GM18511 (cell line): ENCODE data around the gene FEZF2.

ENCODE experiments used
- ATAC-seq: cut with Tn5 transposase; IDR thresholded peaks from one replicate; pipeline ENCODE4 v1.9.1; 2021; ENCODE audit warnings: mild to moderate bottlenecking, moderate library complexity; ENCODE audit not compliant: unreplicated experiment

FEZF2 gene

GRCh38 chr3:62373215-62373614, at the start of gene FEZF2:
Gene FEZF2, minus strand, starts transcription at chr3:62373550. Its CDS starts 682 bp downstream, at chr3:62372868.
- no peak for ATAC-seq

- ATAC-seq, result no peak
Observed at GRCh38 chr3:62421207-62421606, 47.9 kb upstream of the FEZF2 start.

GRCh38 chr3:62416144-62416543, 42.8 kb upstream of the FEZF2 start:
- no peak for ATAC-seq

GRCh38 chr3:62415312-62415801, 42.0 kb upstream of the FEZF2 start:
- ATAC-seq, result no peak

GRCh38 chr3:62414786-62415185, 41.4 kb upstream of the FEZF2 start:
- ATAC-seq, result no peak

- ATAC-seq, result no peak
Observed at GRCh38 chr3:62413687-62414086, 40.3 kb upstream of the FEZF2 start.

GRCh38 chr3:62406945-62407344, 33.6 kb upstream of the FEZF2 start:
- ATAC-seq, result no peak

- no peak for ATAC-seq
Observed at GRCh38 chr3:62405566-62405965, 32.2 kb upstream of the FEZF2 start.

GRCh38 chr3:62405135-62405534, 31.8 kb upstream of the FEZF2 start:
- ATAC-seq, result no peak

- no peak for ATAC-seq
Observed at GRCh38 chr3:62404321-62404720, 31.0 kb upstream of the FEZF2 start.

GRCh38 chr3:62403765-62404164, 30.4 kb upstream of the FEZF2 start:
- no peak for ATAC-seq

GRCh38 chr3:62392626-62393292, 19.4 kb upstream of the FEZF2 start:
- no peak for ATAC-seq

- ATAC-seq, result no peak
Observed at GRCh38 chr3:62387251-62387650, 13.9 kb upstream of the FEZF2 start.

GRCh38 chr3:62379321-62379798, 6.0 kb upstream of the FEZF2 start:
- ATAC-seq, result no peak

GRCh38 chr3:62378921-62379320, 5.6 kb upstream of the FEZF2 start:
- ATAC-seq, result no peak

- ATAC-seq, result no peak
Observed at GRCh38 chr3:62378311-62378789, 5.0 kb upstream of the FEZF2 start.

GRCh38 chr3:62376906-62377877, 3.8 kb upstream of the FEZF2 start:
- no peak for ATAC-seq

GRCh38 chr3:62376454-62376720, 3.0 kb upstream of the FEZF2 start:
- ATAC-seq, result no peak

- ATAC-seq, result no peak
Observed at GRCh38 chr3:62375655-62376453, 2.5 kb upstream of the FEZF2 start.

- ATAC-seq, result no peak
Observed at GRCh38 chr3:62374341-62375218, 1.2 kb upstream of the FEZF2 start.
